Subcutaneous preadipocyte (primary cell): ENCODE measurements around the gene SH2D5. TPM values are rescaled to one million over a fixed set of nuclear protein-coding genes. Genes with fewer than 3 reads are reported as not detected.

Experiments used
- total RNA-seq: library from RNA; depleted of rRNA; stranded (reverse); fragments of >200 nt; gene quantifications from 2 replicates; pipeline ENCODE4 v1.2.3, GENCODE V29; 2012

Gene SH2D5
- total RNA-seq = 1.8 and 3.1 TPM in 2 replicates

DNA sequence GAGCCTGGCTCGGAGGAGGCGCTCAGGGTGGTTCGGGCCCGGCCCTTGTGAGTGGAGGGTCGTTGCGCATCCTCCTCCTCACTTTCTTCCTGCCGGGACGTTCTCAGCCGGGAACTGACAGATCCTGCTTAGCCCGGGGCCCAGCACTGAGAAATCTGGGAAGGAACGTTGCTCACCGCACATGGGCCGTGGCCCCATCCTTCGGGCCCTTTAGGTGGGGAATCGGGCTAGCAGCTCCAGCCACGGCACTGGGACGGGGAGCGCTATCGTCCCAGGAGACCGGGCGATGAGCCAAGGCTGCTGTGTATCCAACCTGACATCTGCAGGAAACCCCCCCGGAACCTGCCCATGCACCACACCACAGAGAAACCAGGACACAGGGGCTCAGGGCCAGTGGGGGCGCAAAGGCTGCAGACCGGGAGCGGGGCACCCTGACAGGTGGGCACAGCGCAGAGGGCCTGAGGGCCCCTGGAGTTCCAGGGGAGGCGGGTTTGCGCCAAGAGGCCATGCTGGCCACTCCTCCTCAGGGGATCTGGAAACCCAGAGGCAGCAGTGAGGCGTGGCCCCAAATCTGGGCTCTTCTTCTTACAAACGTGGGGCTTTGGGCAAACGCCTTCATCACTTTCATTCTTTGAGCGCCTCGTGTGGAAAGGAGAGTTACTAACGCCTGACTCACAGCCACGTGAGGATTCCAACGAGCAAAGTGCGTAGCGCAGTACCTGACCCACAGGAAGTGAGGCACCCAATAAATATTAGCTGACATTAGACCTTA, at the start of gene SH2D5:
Gene SH2D5, minus strand, starts transcription at position 116 of the 772 bp plus-strand sequence. CDS start 4,659 bp downstream, outside the sequence.

DNA sequence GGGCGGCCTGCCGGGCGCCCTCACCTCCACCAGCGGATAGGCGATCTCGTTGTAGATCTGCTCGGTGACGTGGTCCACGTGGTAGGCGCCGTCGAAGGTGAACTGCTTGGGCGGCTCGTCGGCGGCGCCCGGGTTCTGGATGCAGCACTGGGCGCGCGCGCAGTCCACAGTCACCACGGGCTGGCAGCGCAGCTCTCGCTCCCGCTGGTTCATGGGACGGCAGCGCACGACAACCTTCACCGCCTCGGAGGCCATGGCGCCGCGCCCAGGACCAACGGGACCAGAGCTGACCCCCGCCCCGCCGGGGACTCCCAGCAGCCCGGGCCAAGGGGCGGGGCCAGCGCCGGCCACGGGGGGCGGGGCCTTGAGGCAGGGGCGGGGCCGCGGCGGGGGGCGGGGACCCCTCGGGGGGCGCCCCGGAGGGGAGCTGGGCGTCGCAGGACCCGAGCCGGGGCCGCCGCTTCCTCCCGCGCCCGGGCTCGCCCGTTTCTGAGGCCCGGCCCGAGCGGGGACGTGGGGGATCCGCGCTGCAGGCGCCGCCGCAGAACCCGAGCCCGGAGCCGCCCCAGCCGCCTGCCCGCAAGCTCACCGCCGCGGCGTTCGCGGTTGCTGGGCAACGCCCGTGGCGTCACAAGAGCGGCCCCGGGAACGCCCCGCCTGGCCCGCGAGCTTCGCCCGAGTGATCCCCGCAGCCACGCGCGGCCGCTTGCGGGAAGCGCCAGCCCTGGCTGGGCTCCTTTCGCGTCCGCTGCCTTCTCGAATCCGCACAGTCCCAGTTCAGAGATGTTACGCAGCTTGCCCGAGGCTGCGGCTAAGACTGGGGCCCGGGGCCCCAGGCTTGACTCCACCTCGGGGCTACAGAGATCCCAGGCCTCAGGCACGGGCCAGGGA, 14.8 kb downstream of the SH2D5 start, which contains the start of gene KIF17:
Gene KIF17, minus strand, starts transcription at position 556 of the 891 bp plus-strand sequence. Its CDS starts 301 bp downstream, at position 255.

Other genes starting within 250 kb of the SH2D5 start
- 19.0 and 20.2 TPM in 2 replicates for gene CAMK2N1, start 246.5 kb downstream of the SH2D5 start, total RNA-seq
- gene MUL1, start 224.6 kb downstream of the SH2D5 start, total RNA-seq = 20.6 and 25.0 TPM in 2 replicates
- gene FAM43B, start 180.1 kb downstream of the SH2D5 start, total RNA-seq = under 0.01 TPM in 1 of 2 replicates, not detected in the other
- 2.0 and 2.6 TPM in 2 replicates for gene CDA, start 143.6 kb downstream of the SH2D5 start, total RNA-seq
- 34.2 and 38.9 TPM in 2 replicates for gene PINK1, start 99.2 kb downstream of the SH2D5 start, total RNA-seq
- gene DDOST, start 71.3 kb downstream of the SH2D5 start, total RNA-seq = 200 and 220 TPM in 2 replicates
- 0.20 TPM in 1 of 2 replicates, not detected in the other for gene KIF17, start 14.7 kb downstream of the SH2D5 start, total RNA-seq
- 193 and 204 TPM in 2 replicates for gene HP1BP3, start 54.6 kb upstream of the SH2D5 start, total RNA-seq